ENCODE results near the gene ZFYVE28. TPM values are rescaled to one million over a fixed set of nuclear protein-coding genes. Genes with fewer than 3 reads are reported as not detected.

The ZFYVE28 gene
- total RNA-seq, 4 donors from 2014 or later, result 44.8 to 110 (median 69.6) TPM

- no peak for DNase-seq
- no peaks in the 10 kb centered on the region for H3K27me3 ChIP-seq
- H3K4me1 ChIP-seq, result no peaks in the 10 kb centered on the region
- H3K27ac ChIP-seq, result no peak overlapping the region
- in situ Hi-C loops (cut with MboI; ENCODE audit: low pct_ligation_motif_present in 1 of 4, low pct_unique_long_range_greater_than_20kb in 1 of 4, low sequenced_read_pairs in 3 of 4) (no loop called here), intact Hi-C loops (cut with DNase I; ENCODE audit: low total_unique reads) (no loop called here)
- no peak overlapping the region for H3K4me3 ChIP-seq
- 91% methylated on average over 9 of the region's 11 CpGs; no CpG with 5 or more reads in 1 of the 2 donors for WGBS, 2 donors (ENCODE audit: low coverage in 1 of 2)
- H3K9me3 ChIP-seq, result no peaks in the 10 kb centered on the region
- no peaks in the 10 kb centered on the region for H3K36me3 ChIP-seq
- TF ChIP-seq EP300 (IDR thresholded peaks at IDR 0.05; ENCODE audit: low read depth) (no peak), CTCF (IDR thresholded peaks at IDR 0.05) (no peak), POLR2A (IDR thresholded peaks at IDR 0.05) (no peak), POLR2AphosphoS5 (IDR thresholded peaks at IDR 0.05) (no peak)
These were observed 128.5 kb downstream of the ZFYVE28 start for GRCh38 chr4:2289955-2290333.

GRCh38 chr4:2289311-2289954 is 129.0 kb downstream of the ZFYVE28 start:
- no peaks in the 10 kb centered on the region for H3K36me3 ChIP-seq
- in situ Hi-C loops (cut with MboI; ENCODE audit: low pct_ligation_motif_present in 1 of 4, low pct_unique_long_range_greater_than_20kb in 1 of 4, low sequenced_read_pairs in 3 of 4) (no loop called here), intact Hi-C loops (cut with DNase I; ENCODE audit: low total_unique reads) (no loop called here)
- H3K27ac ChIP-seq, result no peak overlapping the region
- H3K4me1 ChIP-seq, result no peaks in the 10 kb centered on the region
- no peaks in the 10 kb centered on the region for H3K27me3 ChIP-seq
- no peak for TF ChIP-seq EP300 (IDR thresholded peaks at IDR 0.05; ENCODE audit: low read depth)
- no peak for TF ChIP-seq POLR2A (IDR thresholded peaks at IDR 0.05)
- TF ChIP-seq CTCF (IDR thresholded peaks at IDR 0.05), result no peak
- TF ChIP-seq POLR2AphosphoS5 (IDR thresholded peaks at IDR 0.05), result no peak
- DNase-seq, result no peak
- WGBS, 2 donors (ENCODE audit: low coverage in 1 of 2), result 88% methylated on average over 7 of the region's 14 CpGs; no CpG with 5 or more reads in 1 of the 2 donors
- no peak overlapping the region for H3K4me3 ChIP-seq
- no peaks in the 10 kb centered on the region for H3K9me3 ChIP-seq

- Histone ChIP-seq H3K27ac (no peak overlapping the region), H3K9me3 (no peaks in the 10 kb centered on the region), H3K4me3 (no peak overlapping the region), H3K27me3 (no peaks in the 10 kb centered on the region), H3K4me1 (no peaks in the 10 kb centered on the region), H3K36me3 (no peaks in the 10 kb centered on the region)
- 85% methylated on average over 10 of the region's 10 CpGs; no CpG with 5 or more reads in 1 of the 2 donors for WGBS, 2 donors (ENCODE audit: low coverage in 1 of 2)
- in situ Hi-C loops (cut with MboI; ENCODE audit: low pct_ligation_motif_present in 1 of 4, low pct_unique_long_range_greater_than_20kb in 1 of 4, low sequenced_read_pairs in 3 of 4) (no loop called here), intact Hi-C loops (cut with DNase I; ENCODE audit: low total_unique reads) (no loop called here)
- DNase-seq, result no peak
- TF ChIP-seq CTCF (IDR thresholded peaks at IDR 0.05) (no peak), EP300 (IDR thresholded peaks at IDR 0.05; ENCODE audit: low read depth) (no peak), POLR2A (IDR thresholded peaks at IDR 0.05) (no peak), POLR2AphosphoS5 (IDR thresholded peaks at IDR 0.05) (no peak)
These were observed 130.3 kb downstream of the ZFYVE28 start for GRCh38 chr4:2288051-2288541.

GRCh38 chr4:2287594-2287915 is 130.9 kb downstream of the ZFYVE28 start:
- Histone ChIP-seq H3K27ac (no peak overlapping the region), H3K4me3 (no peak overlapping the region), H3K4me1 (no peaks in the 10 kb centered on the region), H3K9me3 (no peaks in the 10 kb centered on the region), H3K27me3 (no peaks in the 10 kb centered on the region), H3K36me3 (no peaks in the 10 kb centered on the region)
- in situ Hi-C loops (cut with MboI; ENCODE audit: low pct_ligation_motif_present in 1 of 4, low pct_unique_long_range_greater_than_20kb in 1 of 4, low sequenced_read_pairs in 3 of 4) (no loop called here), intact Hi-C loops (cut with DNase I; ENCODE audit: low total_unique reads) (no loop called here)
- 85% methylated on average over 9 of the region's 9 CpGs; no CpG with 5 or more reads in 1 of the 2 donors for WGBS, 2 donors (ENCODE audit: low coverage in 1 of 2)
- no peak for TF ChIP-seq CTCF (IDR thresholded peaks at IDR 0.05)
- TF ChIP-seq POLR2AphosphoS5 (IDR thresholded peaks at IDR 0.05), result no peak
- no peak for TF ChIP-seq POLR2A (IDR thresholded peaks at IDR 0.05)
- TF ChIP-seq EP300 (IDR thresholded peaks at IDR 0.05; ENCODE audit: low read depth), result no peak
- DNase-seq, result no peak
